ENCODE measurements around the gene GALNT2. TPM values are rescaled to one million over a fixed set of nuclear protein-coding genes. Genes with fewer than 3 reads are reported as not detected.

GALNT2 gene
- total and polyA plus RNA-seq, 2 of the 4 experiments (the other 2 are of a cell fraction): 50.4 to 189 TPM

DNA sequence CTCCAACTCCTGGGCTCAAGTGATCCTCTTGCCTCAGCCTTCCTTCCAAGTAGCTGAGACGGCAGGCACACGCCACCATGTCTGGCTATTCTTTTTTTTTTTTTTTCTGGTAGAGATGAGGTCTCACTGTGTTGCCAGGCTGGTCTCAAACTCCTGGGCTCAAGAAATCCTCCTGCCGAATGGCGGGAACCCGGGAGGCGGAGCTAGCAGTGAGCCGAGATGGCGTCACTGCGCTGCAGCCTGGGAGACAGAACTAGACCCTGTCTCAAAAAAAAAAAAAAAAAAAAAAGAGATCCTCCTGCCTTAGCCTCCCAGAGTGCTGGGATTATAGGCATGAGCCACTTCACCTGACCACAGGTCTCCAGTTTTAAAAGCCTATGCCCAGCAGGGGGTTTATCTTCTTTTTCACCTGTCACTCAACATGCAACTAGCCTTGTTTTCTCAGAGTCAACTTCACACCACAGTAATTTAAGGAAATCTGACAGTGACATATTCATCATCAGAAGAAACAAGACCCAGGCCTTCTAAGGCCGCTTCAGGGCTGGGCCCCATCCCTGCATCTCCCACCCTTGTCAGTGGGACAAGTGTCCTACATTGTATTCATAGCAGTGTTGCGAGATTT, 38.3 kb upstream of the GALNT2 start:
- no peaks in the 10 kb centered on the region for H3K4me1 ChIP-seq (ENCODE audit: control insufficient read depth, insufficient read depth, low read length)
- H3K27ac ChIP-seq (ENCODE audit: insufficient read depth, low read length): no peak overlapping the region
- no peak overlapping the region for H2AK5ac ChIP-seq (ENCODE audit: low read depth, low read length)
- H3K14ac ChIP-seq (replicated peaks; ENCODE audit: low read depth, low read length): no peak overlapping the region
- H3K27me3 ChIP-seq (ENCODE audit: control insufficient read depth, insufficient read depth, low read length): no peaks in the 10 kb centered on the region
- DNase-seq (no peak), ATAC-seq (ENCODE audit: low read depth) (no peak)
- no peak overlapping the region for H3K18ac ChIP-seq (ENCODE audit: low read depth, low read length)
- H4K91ac ChIP-seq (ENCODE audit: insufficient read depth, low read depth, low read length): no peak overlapping the region
- intact Hi-C loops (cut with micrococcal nuclease) (no loop called here), in situ Hi-C loops (cut with MboI; ENCODE audit: low sequenced_read_pairs) (loop anchor here (25.0 kb wide), 1 partner anchor 559 kb away; no protein-coding TSS in a partner anchor), dilution Hi-C loops (cut with HindIII; ENCODE audit: low sequenced_read_pairs, unreplicated experiment) (no loop called here)
- no peak overlapping the region for H2BK20ac ChIP-seq (ENCODE audit: low read depth, low read length)
- no peak overlapping the region for H3K23ac ChIP-seq (ENCODE audit: low read depth, low read length)
- H3K36me3 ChIP-seq (ENCODE audit: control insufficient read depth, insufficient read depth, low read length): no peaks in the 10 kb centered on the region
- no peak overlapping the region for H4K8ac ChIP-seq (ENCODE audit: low read depth in 2 of 2, low read length in 2 of 2)
- H2BK120ac ChIP-seq (ENCODE audit: low read depth, low read length): no peak overlapping the region
- H2AFZ ChIP-seq (replicated peaks; ENCODE audit: low read length, poor library complexity): no peak overlapping the region
- no peak overlapping the region for H2BK15ac ChIP-seq (ENCODE audit: low read depth, low read length)
- CTCF ChIA-PET: no interaction called here
- H3K9me3 ChIP-seq (ENCODE audit: control insufficient read depth, insufficient read depth, low read length): no peaks in the 10 kb centered on the region
- no peak overlapping the region for H3K4me2 ChIP-seq (ENCODE audit: low read depth, low read length)
- H4K20me1 ChIP-seq (ENCODE audit: insufficient read depth, low read length): no peaks in the 10 kb centered on the region
- no peak overlapping the region for H2AK9ac ChIP-seq (replicated peaks; ENCODE audit: low read depth, low read length, poor library complexity)
- no peaks in the 10 kb centered on the region for H3K9me1 ChIP-seq (ENCODE audit: insufficient read depth, low read length)
- TF ChIP-seq FOS (IDR thresholded peaks at IDR 0.05; ENCODE audit: low read depth, low read length) (no peak), MXI1 (IDR thresholded peaks at IDR 0.05; ENCODE audit: borderline replicate concordance, low read depth, low read length) (no peak), SMC3 (IDR thresholded peaks at IDR 0.05; ENCODE audit: low read depth, low read length) (no peak), CEBPB (IDR thresholded peaks at IDR 0.05; ENCODE audit: low read depth, low read length) (no peak), NFE2L2 (IDR thresholded peaks at IDR 0.05; ENCODE audit: low read depth, low read length) (no peak), MAFK (IDR thresholded peaks at IDR 0.05; ENCODE audit: low read depth, low read length) (no peak), RFX5 (IDR thresholded peaks at IDR 0.05; ENCODE audit: low read depth, low read length) (no peak), BHLHE40 (IDR thresholded peaks at IDR 0.05; ENCODE audit: low read depth, low read length) (no peak), RAD21 (IDR thresholded peaks at IDR 0.05; ENCODE audit: low read length) (no peak)
- TF ChIP-seq, protein P1, sequence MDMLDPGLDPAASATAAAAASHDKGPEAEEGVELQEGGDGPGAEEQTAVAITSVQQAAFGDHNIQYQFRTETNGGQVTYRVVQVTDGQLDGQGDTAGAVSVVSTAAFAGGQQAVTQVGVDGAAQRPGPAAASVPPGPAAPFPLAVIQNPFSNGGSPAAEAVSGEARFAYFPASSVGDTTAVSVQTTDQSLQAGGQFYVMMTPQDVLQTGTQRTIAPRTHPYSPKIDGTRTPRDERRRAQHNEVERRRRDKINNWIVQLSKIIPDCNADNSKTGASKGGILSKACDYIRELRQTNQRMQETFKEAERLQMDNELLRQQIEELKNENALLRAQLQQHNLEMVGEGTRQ (IDR thresholded peaks at IDR 0.05; ENCODE audit: low read depth, low read length): no peak
- TF ChIP-seq, protein P2, sequence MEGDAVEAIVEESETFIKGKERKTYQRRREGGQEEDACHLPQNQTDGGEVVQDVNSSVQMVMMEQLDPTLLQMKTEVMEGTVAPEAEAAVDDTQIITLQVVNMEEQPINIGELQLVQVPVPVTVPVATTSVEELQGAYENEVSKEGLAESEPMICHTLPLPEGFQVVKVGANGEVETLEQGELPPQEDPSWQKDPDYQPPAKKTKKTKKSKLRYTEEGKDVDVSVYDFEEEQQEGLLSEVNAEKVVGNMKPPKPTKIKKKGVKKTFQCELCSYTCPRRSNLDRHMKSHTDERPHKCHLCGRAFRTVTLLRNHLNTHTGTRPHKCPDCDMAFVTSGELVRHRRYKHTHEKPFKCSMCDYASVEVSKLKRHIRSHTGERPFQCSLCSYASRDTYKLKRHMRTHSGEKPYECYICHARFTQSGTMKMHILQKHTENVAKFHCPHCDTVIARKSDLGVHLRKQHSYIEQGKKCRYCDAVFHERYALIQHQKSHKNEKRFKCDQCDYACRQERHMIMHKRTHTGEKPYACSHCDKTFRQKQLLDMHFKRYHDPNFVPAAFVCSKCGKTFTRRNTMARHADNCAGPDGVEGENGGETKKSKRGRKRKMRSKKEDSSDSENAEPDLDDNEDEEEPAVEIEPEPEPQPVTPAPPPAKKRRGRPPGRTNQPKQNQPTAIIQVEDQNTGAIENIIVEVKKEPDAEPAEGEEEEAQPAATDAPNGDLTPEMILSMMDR (conservative IDR thresholded peaks at IDR 0.05; ENCODE audit: low read depth, low read length): no peak
- TF ChIP-seq, protein P3, sequence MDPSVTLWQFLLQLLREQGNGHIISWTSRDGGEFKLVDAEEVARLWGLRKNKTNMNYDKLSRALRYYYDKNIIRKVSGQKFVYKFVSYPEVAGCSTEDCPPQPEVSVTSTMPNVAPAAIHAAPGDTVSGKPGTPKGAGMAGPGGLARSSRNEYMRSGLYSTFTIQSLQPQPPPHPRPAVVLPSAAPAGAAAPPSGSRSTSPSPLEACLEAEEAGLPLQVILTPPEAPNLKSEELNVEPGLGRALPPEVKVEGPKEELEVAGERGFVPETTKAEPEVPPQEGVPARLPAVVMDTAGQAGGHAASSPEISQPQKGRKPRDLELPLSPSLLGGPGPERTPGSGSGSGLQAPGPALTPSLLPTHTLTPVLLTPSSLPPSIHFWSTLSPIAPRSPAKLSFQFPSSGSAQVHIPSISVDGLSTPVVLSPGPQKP (IDR thresholded peaks at IDR 0.05; ENCODE audit: borderline replicate concordance, low read depth, low read length): no peak
- no peak overlapping the region for H3K56ac ChIP-seq (ENCODE audit: extremely low read depth, insufficient read depth, low read length)
- no peak overlapping the region for H3K4ac ChIP-seq (ENCODE audit: low read depth, low read length)
- POLR2A ChIA-PET (ENCODE audit: unreplicated experiment): no interaction called here
- no peak overlapping the region for H3K4me3 ChIP-seq (ENCODE audit: insufficient read depth, low read depth, low read length)
- no peak overlapping the region for H3K9ac ChIP-seq (ENCODE audit: low read depth, low read length)
- no CpG with 5 or more reads among the region's 11 CpGs for WGBS, 2 experiments (ENCODE audit: extremely low coverage in 2 of 2, insufficient read length in 1 of 2)
- H2BK5ac ChIP-seq (ENCODE audit: low read depth, low read length, poor library complexity, severe bottlenecking): no peak overlapping the region
- H4K5ac ChIP-seq (ENCODE audit: low read depth, low read length): no peak overlapping the region
- no peaks in the 10 kb centered on the region for H3K79me1 ChIP-seq (ENCODE audit: low read depth in 1 of 2, low read length in 2 of 2)
- no TSS peak for BruUV-seq (replicated peaks)

All from IMR-90 (cell line).